K562 (cell line): Measurements from ENCODE around the gene SNX1. TPM values are rescaled to one million over a fixed set of nuclear protein-coding genes. Genes with fewer than 3 reads are reported as not detected.

Source experiments
- ATF1 ChIP-seq, 2 experiments: fragments of 450-650 bp in 1 of 2; IDR thresholded peaks; 2 replicates each; pipeline ENCODE4 v1.6.1; 2016; ENCODE audit warnings: missing compliant biosample characterization in 1 of 2, missing genetic modification characterization in 1 of 2
- ATF6 ChIP-seq: sonication (generic); formaldehyde crosslinking; IDR thresholded peaks from 2 replicates; pipeline ENCODE4 v1.4.0; 2020; ENCODE audit warnings: mild to moderate bottlenecking, missing genetic modification reagents
- CREBBP ChIP-seq: IDR thresholded peaks from one replicate; pipeline ENCODE4 v1.6.1; 2012; ENCODE audit warnings: low read depth, mild to moderate bottlenecking, control low read depth, inconsistent platforms, low read length
- ID3 ChIP-seq, 2 experiments: fragments of 250-450 bp in 1 of 2; fragments of 450-650 bp in 1 of 2; sonication (Bioruptor Pico) in 1 of 2; IDR thresholded peaks; 2 replicates each; pipeline versions ENCODE4 v1.6.1 to v1.8.0; 2016 to 2021; ENCODE audit warnings: mild to moderate bottlenecking in 2 of 2, moderate library complexity in 2 of 2, missing compliant biosample characterization in 1 of 2, missing genetic modification characterization in 1 of 2
- KAT7 ChIP-seq: sonication (generic); formaldehyde crosslinking; IDR thresholded peaks from 2 replicates; pipeline ENCODE4 v1.8.0; 2022; ENCODE audit warnings: missing genetic modification reagents, mild to moderate bottlenecking, borderline replicate concordance
- NR2C2 ChIP-seq, 2 experiments: fragments of 200-800 bp in 1 of 2; sonication (Bioruptor generic) in 1 of 2; sonication (generic) in 1 of 2; formaldehyde crosslinking in 1 of 2; IDR thresholded peaks; 2 replicates each; pipeline versions ENCODE4 v1.6.1 to v1.8.0; 2016 to 2022; ENCODE audit warnings: mild to moderate bottlenecking in 1 of 2, missing compliant biosample characterization in 1 of 2, missing genetic modification characterization in 1 of 2, missing genetic modification reagents in 1 of 2
- PBX2 ChIP-seq, 2 experiments: IDR thresholded peaks in 1 of 2; conservative IDR thresholded peaks in 1 of 2; 2 replicates each; pipeline ENCODE4 v1.6.1; 2016; ENCODE audit warnings: low read depth in 2 of 2, mild to moderate bottlenecking in 1 of 2, missing compliant biosample characterization in 1 of 2, missing genetic modification characterization in 1 of 2, moderate library complexity in 1 of 2
- PKNOX1 ChIP-seq: fragments of 450-650 bp; IDR thresholded peaks from 2 replicates; pipeline ENCODE4 v1.6.1; 2016
- PTTG1 ChIP-seq: fragments of 450-650 bp; IDR thresholded peaks from 2 replicates; pipeline ENCODE4 v1.6.1; 2016; ENCODE audit warnings: low read depth, mild to moderate bottlenecking, missing genetic modification characterization, missing compliant biosample characterization
- STAT6 ChIP-seq: sonication (generic); formaldehyde crosslinking; IDR thresholded peaks from 2 replicates; pipeline ENCODE4 v1.8.1; 2023; ENCODE audit warnings: mild to moderate bottlenecking, missing genetic modification reagents
- ZKSCAN8 ChIP-seq: fragments of 200-800 bp; sonication (Bioruptor generic); IDR thresholded peaks from 2 replicates; pipeline ENCODE4 v1.6.1; 2016; ENCODE audit warnings: missing genetic modification characterization, missing compliant biosample characterization
- ZNF165 ChIP-seq: fragments of 250-450 bp; sonication (Bioruptor Pico); IDR thresholded peaks from 2 replicates; pipeline ENCODE4 v1.4.0; 2020; ENCODE audit warnings: borderline replicate concordance
- ZNF232 ChIP-seq: sonication (generic); formaldehyde crosslinking; IDR thresholded peaks from 2 replicates; pipeline ENCODE4 v1.8.0; 2022; ENCODE audit warnings: mild to moderate bottlenecking, missing genetic modification reagents
- ZNF511 ChIP-seq: sonication (generic); formaldehyde crosslinking; IDR thresholded peaks from 2 replicates; pipeline ENCODE4 v1.8.0; 2022; ENCODE audit warnings: mild to moderate bottlenecking, missing genetic modification reagents
- polyA plus RNA-seq, 8 experiments: library from polyadenylated mRNA; depleted of rRNA in 4 of 8; stranded (reverse) in 5 of 8; unstranded in 3 of 8; fragments of >200 nt; fragmentation: Nextera tagmentation in 2 of 8; fragmentation: Illumina TruSeq in 1 of 8; extraction: Ambion mirVana in 2 of 8; extraction: Trizol in 1 of 8; gene quantifications; 2 replicates each; pipeline versions ENCODE4 v1.2.1 to v1.2.3, GENCODE V29; 2011 to 2014; ENCODE audit warnings: inconsistent platforms in 1 of 8, missing spikeins in 1 of 8
- total RNA-seq, 7 experiments: library from RNA; depleted of rRNA in 6 of 7; stranded (reverse); fragments of >200 nt in 6 of 7; fragmentation: Illumina TruSeq in 2 of 7; extraction: Trizol in 2 of 7; gene quantifications; 2 replicates each; pipeline versions ENCODE4 v1.2.1 to v1.2.3, GENCODE V29; 2011 to 2021; ENCODE audit warnings: low replicate concordance in 1 of 7

SNX1 gene
- total and polyA plus RNA-seq, 9 of the 15 experiments (the other 6 are each of a cell fraction or from before 2014, with no cell fraction given) = 11.0 to 105 (median 59.9) TPM

GRCh38 chr15:64070965-64071851 is 24.6 kb upstream of the SNX1 start (continued):
- TF ChIP-seq NR2C2 (CRISPR knock-in tag; IDR thresholded peaks at IDR 0.05) (no peak), NR2C2 (tag; IDR thresholded peaks at IDR 0.05) (peak; percentile 55; the same call in 1 of the 2 replicates), ATF6 (CRISPR knock-in tag) (no peak), ATF1 (CRISPR knock-in tag; IDR thresholded peaks at IDR 0.05) (no peak), ATF1 (tag; IDR thresholded peaks at IDR 0.05) (0 out of 2 replicates have a peak, but pooled peaks have one; percentile 20), KAT7 (CRISPR knock-in tag) (0 out of 2 replicates have a peak, but pooled peaks have one; percentile 38), STAT6 (CRISPR knock-in tag) (no peak), ID3 (CRISPR knock-in tag; IDR thresholded peaks at IDR 0.05) (no peak), ID3 (tag; IDR thresholded peaks at IDR 0.05) (peak; percentile 12; the same call in 1 of the 2 replicates), PBX2 (CRISPR knock-in tag; IDR thresholded peaks at IDR 0.05; ENCODE audit: low read depth) (no peak), PBX2 (tag; conservative IDR thresholded peaks at IDR 0.05; ENCODE audit: low read depth) (peak; percentile 41; the same call in 1 of the 2 replicates), ZNF232 (CRISPR knock-in tag) (no peak), ZKSCAN8 (CRISPR knock-in tag) (no peak), PTTG1 (no peak), ZNF165 (CRISPR knock-in tag) (no peak), ZNF511 (CRISPR knock-in tag) (no peak), CREBBP (no peak), PKNOX1 (0 out of 2 replicates have a peak, but pooled peaks have one; percentile 16)
